Fibroblast of lung (primary cell): ENCODE data around the gene TENT4A. TPM values are rescaled to one million over a fixed set of nuclear protein-coding genes. Genes with fewer than 3 reads are reported as not detected.

Source experiments
- DNase-seq, 2 donors: peaks; one replicate each; pipeline versions ENCODE4 v3.0.0 to v3.0.0-alpha.2; 2010; ENCODE audit warnings: low read depth in 2 of 2
- H2AFZ ChIP-seq: 2 replicates; pipeline ENCODE4 v1.5.1; 2012; ENCODE audit warnings: low read length, control low read depth, inconsistent platforms
- H3K27ac ChIP-seq: 2 replicates; pipeline ENCODE4 v1.5.1; 2011; ENCODE audit warnings: low read length, control low read depth; ENCODE audit not compliant: insufficient read depth
- H3K27me3 ChIP-seq: 2 replicates; pipeline ENCODE4 v1.5.1; 2011; ENCODE audit warnings: mild to moderate bottlenecking, low read length; ENCODE audit not compliant: control insufficient read depth, insufficient read depth
- H3K36me3 ChIP-seq: 2 replicates; pipeline ENCODE4 v1.5.1; 2011; ENCODE audit warnings: low read length; ENCODE audit not compliant: control insufficient read depth, insufficient read depth
- H3K4me1 ChIP-seq: 2 replicates; pipeline ENCODE4 v1.5.1; 2011; ENCODE audit warnings: low read length; ENCODE audit not compliant: control insufficient read depth, insufficient read depth; ENCODE audit errors: extremely low read depth
- H3K4me2 ChIP-seq: 2 replicates; pipeline ENCODE4 v1.5.1; 2011; ENCODE audit warnings: low read length, control low read depth; ENCODE audit not compliant: insufficient read depth; ENCODE audit errors: extremely low read depth
- H3K4me3 ChIP-seq, 4 experiments: fragments of 200-600 bp in 1 of 4; sonication (generic) in 1 of 4; replicated peaks in 1 of 4; 2 replicates each; pipeline ENCODE4 v1.5.1; 2011 to 2016; ENCODE audit warnings: low read length in 4 of 4, low read depth in 3 of 4, mild to moderate bottlenecking in 3 of 4, control low read depth in 2 of 4, inconsistent platforms in 1 of 4, mixed read lengths in 1 of 4; ENCODE audit not compliant: insufficient read depth in 1 of 4; ENCODE audit errors: control extremely low read depth in 1 of 4
- H3K79me2 ChIP-seq: 2 replicates; pipeline ENCODE4 v1.5.1; 2012; ENCODE audit warnings: mild to moderate bottlenecking, low read length, inconsistent platforms; ENCODE audit not compliant: control insufficient read depth, insufficient read depth
- H3K9ac ChIP-seq: 2 replicates; pipeline ENCODE4 v1.5.1; 2011; ENCODE audit warnings: mild to moderate bottlenecking, low read length, control low read depth; ENCODE audit not compliant: insufficient read depth
- H3K9me3 ChIP-seq: 2 replicates; pipeline ENCODE4 v1.5.1; 2012; ENCODE audit warnings: low read depth, low read length; ENCODE audit not compliant: control insufficient read depth, insufficient read depth
- H4K20me1 ChIP-seq: 2 replicates; pipeline ENCODE4 v1.5.1; 2011; ENCODE audit warnings: low read length; ENCODE audit not compliant: control insufficient read depth, insufficient read depth; ENCODE audit errors: extremely low read depth
- EZH2 ChIP-seq: IDR thresholded peaks from 2 replicates; pipeline ENCODE4 v1.5.1; 2012; ENCODE audit warnings: low read length, control low read depth, mild to moderate bottlenecking; ENCODE audit errors: missing control alignments
- polyA plus RNA-seq, 2 donors: library from polyadenylated mRNA; depleted of rRNA in 1 of 2; stranded (reverse) in 1 of 2; unstranded in 1 of 2; fragments of >200 nt; gene quantifications; 2 replicates each; pipeline ENCODE4 v1.2.1, GENCODE V29; 2011 to 2012; ENCODE audit warnings: missing spikeins in 1 of 2
- total RNA-seq: library from RNA; depleted of rRNA; stranded (reverse); fragments of >200 nt; gene quantifications from 2 replicates; pipeline ENCODE4 v1.2.1, GENCODE V29; 2014
- TF ChIP-seq, protein P1 (sequence below), 2 donors: IDR thresholded peaks in 1 of 2; conservative IDR thresholded peaks in 1 of 2; 1 replicate in 1 of 2; 2 replicates in 1 of 2; pipeline ENCODE4 v1.5.1; 2011 to 2012; ENCODE audit warnings: low read length in 2 of 2, control low read depth in 1 of 2, inconsistent platforms in 1 of 2, low read depth in 1 of 2, mild to moderate bottlenecking in 1 of 2

TENT4A gene
- total and polyA plus RNA-seq, 2 donors (not counting 1 experiment from before 2014, with no cell fraction given): 3.1 to 10.4 TPM

GRCh38 chr5:6674886-6675285 lies 38.3 kb upstream of the TENT4A start:
- Histone ChIP-seq H2AFZ (no peak overlapping the region), H3K36me3 (peaks cover 2% of the 10 kb centered on the region), H3K4me3 (no peak overlapping the region), H3K79me2 (no peaks in the 10 kb centered on the region), H3K4me1 (no peaks in the 10 kb centered on the region), H4K20me1 (no peaks in the 10 kb centered on the region), H3K27me3 (no peaks in the 10 kb centered on the region), H3K9me3 (no peaks in the 10 kb centered on the region), H3K4me2 (no peak overlapping the region), H3K9ac (no peak overlapping the region), H3K27ac (no peak overlapping the region)
- TF ChIP-seq EZH2: no peak
- TF ChIP-seq, protein P1, sequence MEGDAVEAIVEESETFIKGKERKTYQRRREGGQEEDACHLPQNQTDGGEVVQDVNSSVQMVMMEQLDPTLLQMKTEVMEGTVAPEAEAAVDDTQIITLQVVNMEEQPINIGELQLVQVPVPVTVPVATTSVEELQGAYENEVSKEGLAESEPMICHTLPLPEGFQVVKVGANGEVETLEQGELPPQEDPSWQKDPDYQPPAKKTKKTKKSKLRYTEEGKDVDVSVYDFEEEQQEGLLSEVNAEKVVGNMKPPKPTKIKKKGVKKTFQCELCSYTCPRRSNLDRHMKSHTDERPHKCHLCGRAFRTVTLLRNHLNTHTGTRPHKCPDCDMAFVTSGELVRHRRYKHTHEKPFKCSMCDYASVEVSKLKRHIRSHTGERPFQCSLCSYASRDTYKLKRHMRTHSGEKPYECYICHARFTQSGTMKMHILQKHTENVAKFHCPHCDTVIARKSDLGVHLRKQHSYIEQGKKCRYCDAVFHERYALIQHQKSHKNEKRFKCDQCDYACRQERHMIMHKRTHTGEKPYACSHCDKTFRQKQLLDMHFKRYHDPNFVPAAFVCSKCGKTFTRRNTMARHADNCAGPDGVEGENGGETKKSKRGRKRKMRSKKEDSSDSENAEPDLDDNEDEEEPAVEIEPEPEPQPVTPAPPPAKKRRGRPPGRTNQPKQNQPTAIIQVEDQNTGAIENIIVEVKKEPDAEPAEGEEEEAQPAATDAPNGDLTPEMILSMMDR (conservative IDR thresholded peaks at IDR 0.05 in 1 of 2, IDR thresholded peaks at IDR 0.05 in 1 of 2; ENCODE audit: low read depth in 1 of 2, low read length in 2 of 2): no peak
- no peak for DNase-seq

GRCh38 chr5:6675784-6676491 lies 37.3 kb upstream of the TENT4A start:
- H3K4me2 ChIP-seq: no peak overlapping the region
- H3K9ac ChIP-seq: no peak overlapping the region
- no peaks in the 10 kb centered on the region for H3K27me3 ChIP-seq
- H3K27ac ChIP-seq: no peak overlapping the region
- no peak overlapping the region for H3K4me3 ChIP-seq
- no peaks in the 10 kb centered on the region for H3K79me2 ChIP-seq
- no peak for DNase-seq
- H4K20me1 ChIP-seq: no peaks in the 10 kb centered on the region
- no peaks in the 10 kb centered on the region for H3K36me3 ChIP-seq
- H2AFZ ChIP-seq: no peak overlapping the region
- H3K4me1 ChIP-seq: no peaks in the 10 kb centered on the region
- TF ChIP-seq, protein P1 (conservative IDR thresholded peaks at IDR 0.05 in 1 of 2, IDR thresholded peaks at IDR 0.05 in 1 of 2; ENCODE audit: low read depth in 1 of 2, low read length in 2 of 2): no peak
- TF ChIP-seq EZH2: no peak
- no peaks in the 10 kb centered on the region for H3K9me3 ChIP-seq

DNA sequence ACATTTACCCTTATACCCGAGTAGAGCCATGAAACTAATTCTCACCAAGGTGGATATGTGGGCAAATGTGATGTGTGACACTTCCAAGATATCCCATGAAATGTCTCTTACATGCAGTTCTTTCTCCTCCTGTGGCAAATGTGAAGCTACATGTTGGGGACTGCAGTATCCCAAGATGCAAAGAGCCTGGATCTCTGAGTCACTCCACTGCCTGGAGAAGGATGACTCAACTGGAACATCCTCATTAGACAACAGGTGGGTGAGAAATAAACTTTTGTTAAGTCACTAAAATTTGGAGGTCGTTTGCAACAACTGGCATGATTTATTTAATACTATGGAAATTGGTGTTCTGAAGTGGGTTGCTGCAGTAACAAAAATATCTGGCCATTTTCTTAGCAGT lies 36.5 kb upstream of the TENT4A start:
- no peak overlapping the region for H3K9ac ChIP-seq
- no peaks in the 10 kb centered on the region for H3K36me3 ChIP-seq
- no peak overlapping the region for H3K4me3 ChIP-seq
- no peak for TF ChIP-seq EZH2
- TF ChIP-seq, protein P1 (conservative IDR thresholded peaks at IDR 0.05 in 1 of 2, IDR thresholded peaks at IDR 0.05 in 1 of 2; ENCODE audit: low read depth in 1 of 2, low read length in 2 of 2): no peak
- H3K4me2 ChIP-seq: no peak overlapping the region
- no peaks in the 10 kb centered on the region for H3K9me3 ChIP-seq
- no peak overlapping the region for H3K27ac ChIP-seq
- no peak overlapping the region for H2AFZ ChIP-seq
- H3K27me3 ChIP-seq: no peaks in the 10 kb centered on the region
- no peaks in the 10 kb centered on the region for H4K20me1 ChIP-seq
- no peaks in the 10 kb centered on the region for H3K4me1 ChIP-seq
- H3K79me2 ChIP-seq: no peaks in the 10 kb centered on the region
- DNase-seq: peak in 1 of 2 donors; percentile 4
